BJ (cell line): ENCODE data around the gene OLFM2. TPM values are rescaled to one million over a fixed set of nuclear protein-coding genes. Genes with fewer than 3 reads are reported as not detected.
A peak's percentile ranks its signal among the peaks of the same experiment; 100 is the strongest.

ENCODE experiments used
- CTCF ChIA-PET: fragments of 350-600 bp; formaldehyde crosslinking; extraction: SDS; loops from one replicate; lab custom pipeline; 2021; ENCODE audit warnings: antibody characterized with exemption, inconsistent platforms; lab: Yijun Ruan, JAX
- POLR2A ChIA-PET: fragments of 300-600 bp; sonication (Branson Sonifier 250); formaldehyde crosslinking; extraction: SDS; loops from one replicate; lab custom pipeline; 2021; ENCODE audit warnings: antibody characterized with exemption; lab: Charles Lee
- DNase-seq: peaks from one replicate; pipeline ENCODE4 v3.0.0-alpha.2; 2011; ENCODE audit warnings: low read depth
- H3K27me3 ChIP-seq: 2 replicates; pipeline ENCODE4 v1.6.0; 2011; ENCODE audit warnings: low read length; ENCODE audit not compliant: control insufficient read depth, insufficient read depth
- H3K36me3 ChIP-seq: 2 replicates; pipeline ENCODE4 v1.5.1; 2011; ENCODE audit warnings: low read length; ENCODE audit not compliant: control insufficient read depth, insufficient read depth
- H3K4me3 ChIP-seq: 2 replicates; pipeline ENCODE4 v1.5.1; 2011; ENCODE audit warnings: low read depth, mild to moderate bottlenecking, control low read depth, low read length
- CTCF ChIP-seq: IDR thresholded peaks from 2 replicates; pipeline ENCODE4 v1.5.1; 2011; ENCODE audit warnings: low read depth, mild to moderate bottlenecking, control low read depth, inconsistent platforms, low read length, moderate library complexity; ENCODE audit not compliant: insufficient read depth
- polyA plus RNA-seq: library from polyadenylated mRNA; depleted of rRNA; stranded (reverse); fragments of >200 nt; gene quantifications from 2 replicates; pipeline ENCODE4 v1.2.3, GENCODE V29; 2011

The OLFM2 gene
- polyA plus RNA-seq, 1 experiment: 88.3 TPM

GRCh38 chr19:9937001-9937411, 691 bp upstream of the OLFM2 start:
- DNase-seq: no peak
- ChIA-PET CTCF (no interaction called here), POLR2A (no interaction called here)
- Histone ChIP-seq H3K36me3 (no peaks in the 10 kb centered on the region), H3K27me3 (peaks cover 16% of the 10 kb centered on the region), H3K4me3 (no peak overlapping the region)
- no peak for TF ChIP-seq CTCF

GRCh38 chr19:9935506-9936325, 599 bp downstream of the OLFM2 start:
- TF ChIP-seq CTCF: no peak
- no peaks in the 10 kb centered on the region for H3K36me3 ChIP-seq
- ChIA-PET POLR2A (interaction anchor here (0.6 kb wide), 1 partner anchor 73 kb away, joined by 4 read pairs; no protein-coding TSS in a partner anchor), CTCF (interaction anchor here (0.8 to 1.9 kb wide), 4 partner anchors 65 to 92 kb away, joined by 3 to 17 read pairs (median 4); no protein-coding TSS in a partner anchor)
- DNase-seq: no peak
- H3K4me3 ChIP-seq: peak overlapping the region; percentile 42
- H3K27me3 ChIP-seq: peaks cover 18% of the 10 kb centered on the region

GRCh38 chr19:9934132-9934950, 2.0 kb downstream of the OLFM2 start:
- no peaks in the 10 kb centered on the region for H3K36me3 ChIP-seq
- H3K27me3 ChIP-seq: peaks cover 18% of the 10 kb centered on the region
- CTCF ChIA-PET: interaction anchor here (0.8 to 5.9 kb wide), 5 partner anchors 66 to 93 kb away, joined by 3 to 55 read pairs (median 5); no protein-coding TSS in a partner anchor
- POLR2A ChIA-PET: no interaction called here
- peak; percentile 98 for TF ChIP-seq CTCF
- DNase-seq: no peak
- H3K4me3 ChIP-seq: no peak overlapping the region

GRCh38 chr19:9932835-9933234, 3.5 kb downstream of the OLFM2 start:
- peaks cover 18% of the 10 kb centered on the region for H3K27me3 ChIP-seq
- no peak for TF ChIP-seq CTCF
- no peak for DNase-seq
- no peaks in the 10 kb centered on the region for H3K36me3 ChIP-seq
- H3K4me3 ChIP-seq: no peak overlapping the region
- ChIA-PET CTCF (interaction anchor here (0.6 to 5.9 kb wide), 16 partner anchors 13 to 480 kb away, joined by 3 to 126 read pairs (median 4); partner anchors contain the start of gene MRPL4), POLR2A (no interaction called here)

- POLR2A ChIA-PET: no interaction called here
Measured at GRCh38 chr19:9931629-9932028, 4.7 kb downstream of the OLFM2 start.

More at GRCh38 chr19:9931629-9932028, 4.7 kb downstream of the OLFM2 start:
- no peak for TF ChIP-seq CTCF
- Histone ChIP-seq H3K27me3 (peaks cover 15% of the 10 kb centered on the region), H3K4me3 (no peak overlapping the region), H3K36me3 (no peaks in the 10 kb centered on the region)
- no peak for DNase-seq
- CTCF ChIA-PET: interaction anchor here (0.6 to 5.9 kb wide), 23 partner anchors 9 to 457 kb away, joined by 3 to 126 read pairs (median 5); partner anchors contain the start of genes COL5A3 and MRPL4
